HG03066 (cell line): ENCODE measurements around the gene NAP1L4.

ENCODE experiments used
- ATAC-seq: cut with Tn5 transposase; IDR thresholded peaks from one replicate; pipeline ENCODE4 v1.9.1; 2021; ENCODE audit warnings: low read depth; ENCODE audit not compliant: unreplicated experiment

NAP1L4 gene

DNA sequence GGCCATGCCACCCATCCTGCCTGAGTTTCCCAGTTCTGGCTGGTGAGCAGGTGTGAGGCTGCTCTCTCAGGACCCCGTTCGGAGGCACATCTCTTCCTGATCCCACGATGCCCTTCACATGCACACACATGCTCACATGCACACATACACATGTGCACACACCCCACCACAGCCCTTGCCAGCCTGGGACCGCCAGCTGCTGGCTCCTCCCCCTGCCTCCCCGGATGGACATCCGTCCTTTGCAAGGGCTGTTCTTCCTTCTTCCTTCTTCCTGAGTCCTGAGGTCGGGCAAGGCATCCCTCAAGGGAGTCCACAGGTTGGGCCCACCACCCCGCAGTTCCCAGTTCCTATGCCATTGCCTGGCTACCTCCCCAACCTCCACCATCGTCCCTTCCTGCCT, 96.1 kb downstream of the NAP1L4 start:
- ATAC-seq, result no peak
